AG08396 (cell line): ENCODE measurements around the gene KCNMB2.
"Not testable (repeated sequence)": the region's sequence is repeated elsewhere in the genome, so short reads cannot be mapped to it uniquely, and the experiment has no call there.

ENCODE experiments used
- DNase-seq: peaks from one replicate; pipeline ENCODE4 v3.0.0; 2012; ENCODE audit warnings: low spot score, mixed read lengths

Gene KCNMB2

DNA sequence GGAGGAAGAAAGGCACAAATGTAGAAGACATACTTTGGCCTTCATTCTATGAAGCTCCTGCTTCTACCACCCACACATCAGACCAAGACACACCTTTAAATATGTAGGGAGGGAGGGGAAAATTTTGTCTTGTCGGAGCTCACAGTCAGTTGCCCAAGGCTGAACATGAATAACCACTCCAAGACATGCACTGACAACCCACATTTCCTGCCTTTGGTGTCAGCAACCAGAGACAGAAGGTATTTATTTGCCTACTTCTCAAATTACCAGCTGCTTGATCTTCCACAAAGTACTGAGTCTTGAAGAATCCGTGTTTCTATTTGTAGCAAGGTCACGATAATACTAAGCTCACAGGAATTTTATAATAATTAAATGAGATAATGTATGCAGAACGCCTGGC lies 169.7 kb downstream of the KCNMB2 start:
- no peak for DNase-seq

DNA sequence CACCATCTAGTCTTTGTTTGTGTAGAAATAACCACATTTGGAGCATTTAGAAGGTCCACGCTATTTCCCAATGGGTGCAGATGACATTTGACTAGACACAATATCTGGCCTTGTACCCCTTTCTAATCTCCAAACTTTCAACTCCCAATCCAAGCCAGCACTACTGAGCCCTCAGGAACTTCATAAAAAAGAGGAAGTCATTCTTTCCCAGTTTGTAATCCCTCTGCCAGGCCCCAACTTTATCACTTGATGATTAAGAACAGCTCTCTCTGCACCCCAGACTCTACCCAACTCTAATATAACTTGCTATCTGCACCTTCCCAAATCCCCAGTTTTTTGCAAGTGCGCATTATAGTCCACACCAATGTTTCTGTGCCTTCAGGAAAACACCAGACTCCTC lies 170.2 kb downstream of the KCNMB2 start:
- DNase-seq: no peak

DNA sequence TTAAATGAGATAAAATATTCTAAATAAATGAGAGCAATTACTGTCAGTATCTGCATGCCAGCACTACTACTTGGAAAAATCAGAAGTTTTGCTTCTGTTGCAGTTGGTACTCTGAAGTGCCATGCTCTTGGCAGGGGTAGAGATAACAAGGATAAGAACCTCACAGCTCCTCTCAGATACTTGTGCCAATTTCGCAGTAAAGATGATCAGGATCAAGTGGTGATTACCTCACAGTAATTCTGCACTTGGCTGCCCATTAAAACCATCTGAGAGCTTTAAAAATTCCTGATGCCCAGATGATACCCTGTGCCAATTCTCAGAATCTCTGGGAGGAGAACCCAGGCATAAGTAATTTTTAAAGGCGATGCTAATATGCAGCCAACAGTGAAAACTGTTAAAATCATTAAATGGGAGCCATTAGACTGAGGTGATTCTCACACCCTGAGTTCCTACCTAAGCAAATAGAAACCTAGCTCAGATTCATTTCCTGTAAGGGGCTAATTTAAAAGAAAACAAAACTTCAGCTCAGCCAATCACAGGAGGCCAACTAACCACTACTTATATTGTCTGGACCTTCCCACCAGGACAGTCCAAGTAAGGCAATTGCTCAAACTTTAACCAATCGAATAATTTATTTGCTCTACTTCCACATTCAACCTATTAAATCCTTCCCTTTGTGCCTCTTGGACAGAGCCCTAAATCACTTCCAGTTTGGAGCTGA lies 171.2 kb downstream of the KCNMB2 start:
- no peak for DNase-seq

DNA sequence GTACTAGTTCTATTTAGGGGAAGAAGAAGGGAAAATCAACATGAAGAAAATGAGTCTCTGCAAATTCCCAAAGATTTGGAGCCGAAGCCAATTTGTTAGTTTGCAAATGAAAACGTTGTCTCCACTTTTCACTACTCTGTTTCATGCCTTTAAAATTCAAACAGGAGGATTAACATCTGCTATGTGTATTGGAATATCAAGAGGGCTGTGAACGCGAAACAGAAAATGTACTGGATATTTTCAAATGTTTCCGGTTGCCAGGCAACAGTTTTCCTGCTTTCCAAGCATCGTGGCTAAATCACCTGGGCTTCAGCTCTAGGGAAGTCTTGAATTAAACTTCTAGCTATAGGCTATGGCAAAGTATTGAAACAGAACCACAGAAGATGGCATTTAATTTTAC lies 172.8 kb downstream of the KCNMB2 start:
- no peak for DNase-seq

DNA sequence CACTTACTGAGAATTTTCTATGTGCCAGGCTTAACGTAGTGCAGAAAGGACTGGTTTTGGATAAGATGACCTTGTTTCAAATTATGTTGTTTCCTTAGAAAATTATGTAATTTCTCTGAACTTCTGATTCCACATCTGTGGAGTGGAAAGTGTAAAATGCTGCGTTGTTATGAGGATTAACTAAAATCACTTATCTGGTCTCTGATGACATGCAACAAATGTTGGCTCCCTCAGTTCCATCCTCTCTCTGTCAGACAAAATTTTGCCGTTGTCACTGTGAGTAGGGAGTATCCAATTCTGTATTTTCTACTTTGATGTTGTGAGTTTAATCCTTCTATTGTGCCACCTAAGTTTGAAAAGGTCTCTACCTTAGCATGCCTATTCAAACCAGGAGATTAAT lies 175.5 kb downstream of the KCNMB2 start:
- no peak for DNase-seq

DNA sequence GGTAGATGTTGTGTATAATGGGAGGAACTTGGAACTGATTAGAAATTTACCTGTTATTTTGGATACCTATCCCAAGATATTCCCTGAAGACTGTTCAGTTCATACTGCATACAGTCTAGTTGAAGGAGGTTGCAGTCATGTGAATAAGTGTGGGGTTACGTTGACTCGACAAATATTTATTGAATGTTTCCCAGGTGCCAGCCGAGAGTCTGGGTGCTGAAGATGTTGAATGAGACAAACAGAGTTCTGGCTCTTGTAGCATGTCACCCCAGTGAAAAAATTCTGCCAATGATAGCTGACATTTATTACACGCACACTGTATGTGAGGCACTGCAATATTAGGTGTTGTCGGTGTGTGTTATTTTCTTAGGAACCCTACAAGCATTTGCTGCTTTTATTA lies 176.0 kb downstream of the KCNMB2 start:
- no peak for DNase-seq

DNA sequence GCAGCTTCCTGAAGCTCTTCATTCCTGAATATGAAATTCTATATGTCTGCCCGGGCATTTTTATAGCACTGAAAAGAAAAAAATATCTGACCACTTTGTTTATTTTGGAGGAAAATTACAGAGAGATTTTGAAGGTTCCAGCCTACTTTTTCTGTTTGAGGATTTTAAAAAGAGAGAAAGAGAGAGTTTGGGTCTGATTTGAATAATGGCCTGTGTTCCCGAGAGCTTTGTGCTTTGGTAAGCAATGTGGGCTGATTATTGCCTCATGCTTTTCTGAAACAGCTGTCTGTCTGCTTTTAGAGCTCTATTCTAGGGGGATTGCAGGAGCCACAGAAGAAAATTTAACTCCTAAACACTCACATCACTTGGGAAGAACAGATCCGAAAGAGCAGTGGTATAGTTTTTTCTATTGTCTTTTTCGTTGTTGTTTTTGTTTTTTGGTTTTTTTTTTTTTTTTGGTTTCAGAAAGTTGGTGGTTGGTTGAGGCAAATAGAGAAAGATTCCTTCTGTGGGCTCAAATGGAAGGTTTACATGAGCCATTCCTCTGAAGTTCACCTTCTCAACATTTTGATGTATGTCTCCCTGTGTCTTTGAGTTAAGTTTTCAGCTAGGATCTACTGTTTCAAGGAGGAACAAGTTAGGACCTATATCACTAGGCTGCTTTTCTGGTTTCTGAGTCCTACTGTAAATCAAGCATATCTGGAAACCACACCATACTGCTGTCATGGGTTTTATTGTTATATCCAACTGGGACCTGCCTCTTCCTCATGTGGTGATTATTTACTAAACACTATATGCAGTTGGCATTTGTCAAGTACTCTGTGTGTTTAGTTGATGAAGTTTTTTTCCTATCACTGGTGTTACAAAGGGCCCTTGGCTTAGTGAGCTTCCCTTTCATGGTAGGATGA lies 178.9 kb downstream of the KCNMB2 start:
- DNase-seq: no peak

DNA sequence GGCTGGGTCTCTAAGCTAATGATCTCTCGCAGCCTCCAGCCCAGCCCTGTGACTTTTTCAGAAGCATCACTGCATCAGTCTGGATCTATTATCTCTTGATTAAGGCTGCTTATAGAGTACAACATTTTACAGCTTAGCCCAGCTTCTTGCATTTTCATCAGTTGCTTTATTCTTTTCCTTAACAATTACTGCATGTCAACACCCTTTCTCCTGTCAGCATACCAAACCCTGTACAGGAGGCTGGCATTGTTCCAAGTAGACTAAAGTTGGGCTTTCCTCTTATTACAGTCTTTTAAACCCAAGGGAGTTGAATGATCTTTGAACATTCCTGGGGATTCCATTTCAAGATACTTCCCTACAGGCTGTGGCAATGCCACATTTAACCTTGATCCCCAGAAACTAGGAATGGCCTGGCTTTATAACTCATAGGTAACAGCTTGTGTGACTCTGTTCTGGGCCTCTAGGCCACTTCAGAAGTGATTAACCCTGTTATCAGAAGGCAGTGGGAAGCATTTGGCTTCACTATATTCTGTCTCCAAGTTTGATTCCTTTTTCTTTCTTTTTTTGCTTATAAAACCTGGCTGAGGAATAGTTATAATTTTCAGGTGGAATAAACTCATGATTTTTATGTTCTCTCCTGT lies 182.9 kb downstream of the KCNMB2 start:
- DNase-seq: no peak

DNA sequence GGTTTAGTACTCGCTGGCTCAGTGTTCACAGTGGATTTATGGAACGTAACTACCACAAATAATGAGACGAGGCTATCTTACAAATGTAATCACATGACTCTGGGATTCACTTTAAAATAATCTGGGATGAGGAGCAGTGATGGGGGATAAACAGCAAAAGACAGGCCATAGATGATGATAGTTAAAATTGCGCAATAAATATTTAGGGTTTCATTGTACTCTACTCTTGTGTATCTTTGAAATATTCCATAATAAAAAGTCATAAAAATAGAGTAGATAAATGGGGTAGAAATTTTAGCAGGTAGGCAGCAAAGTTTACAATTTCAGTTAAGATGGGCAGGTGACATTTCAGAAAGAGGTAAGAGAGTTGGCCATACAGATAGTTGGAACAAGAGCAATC lies 196.6 kb downstream of the KCNMB2 start:
- DNase-seq: no peak

DNA sequence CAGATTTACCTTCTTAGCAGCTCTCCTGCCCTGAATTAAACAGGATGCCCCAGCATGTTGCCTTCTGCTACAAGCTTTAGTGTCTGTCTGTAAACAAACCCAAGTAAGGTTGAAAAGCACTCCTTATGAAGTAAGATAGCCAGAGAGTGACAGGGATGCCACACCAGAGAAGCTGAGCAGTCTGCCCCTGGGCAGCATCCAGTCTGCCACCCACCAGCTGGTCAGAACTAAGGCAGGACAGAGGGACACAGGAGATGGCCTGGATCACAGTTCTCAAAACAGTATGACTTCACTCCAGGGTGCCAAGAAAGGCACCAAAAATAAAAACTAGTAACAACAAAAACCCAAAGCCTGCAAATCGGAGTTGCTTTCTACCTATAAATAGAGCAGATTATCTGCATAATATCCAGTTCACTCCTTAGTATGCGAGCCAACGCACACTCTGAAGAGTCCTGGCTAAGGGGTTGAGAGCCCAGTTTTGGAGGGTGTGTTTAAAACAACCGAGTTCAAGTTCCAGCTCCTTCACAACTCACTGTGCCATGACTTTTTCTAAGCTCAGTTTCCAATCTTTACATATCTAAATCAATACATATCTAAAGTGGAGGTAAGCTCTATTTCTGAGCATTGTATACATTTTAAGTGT lies 198.9 kb downstream of the KCNMB2 start:
- DNase-seq: no peak

DNA sequence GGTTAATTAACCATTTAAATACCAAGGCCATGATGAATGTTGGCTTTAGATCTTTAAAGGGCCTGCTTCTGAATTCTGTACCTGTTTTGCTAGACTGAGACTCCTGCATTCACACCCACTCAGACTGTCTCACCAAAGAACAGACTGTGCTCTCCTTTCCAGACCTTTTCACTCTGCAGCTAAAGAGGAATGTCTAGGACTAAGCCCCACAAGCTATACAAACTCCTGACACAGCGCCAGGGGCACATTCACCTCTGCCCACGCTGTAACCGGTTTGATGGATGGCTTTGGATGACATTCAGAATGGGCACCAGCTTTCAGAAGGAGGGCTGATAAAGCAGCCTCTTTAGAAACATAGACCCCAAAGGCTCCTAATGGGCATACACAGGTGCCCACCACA lies 200.1 kb downstream of the KCNMB2 start:
- DNase-seq: no peak

DNA sequence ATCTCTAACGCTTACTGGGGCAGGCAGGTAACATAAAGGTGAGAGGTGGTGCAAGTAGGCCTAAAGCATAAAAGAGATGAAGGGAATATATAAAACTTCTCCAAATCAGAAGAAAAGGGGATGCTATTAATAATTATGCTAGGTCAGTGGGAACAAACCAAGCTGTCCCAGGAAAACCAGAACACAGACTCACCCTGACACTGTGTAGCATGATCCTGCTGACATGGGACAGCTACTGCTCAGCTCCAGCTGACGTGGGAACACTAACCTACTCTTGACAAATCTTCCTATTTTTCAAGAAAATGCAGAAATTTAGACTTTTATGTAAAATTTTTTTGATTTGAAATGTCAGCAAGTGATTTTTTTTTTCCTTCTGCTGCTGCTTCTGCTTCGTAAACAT lies 203.5 kb downstream of the KCNMB2 start:
- DNase-seq: no peak

DNA sequence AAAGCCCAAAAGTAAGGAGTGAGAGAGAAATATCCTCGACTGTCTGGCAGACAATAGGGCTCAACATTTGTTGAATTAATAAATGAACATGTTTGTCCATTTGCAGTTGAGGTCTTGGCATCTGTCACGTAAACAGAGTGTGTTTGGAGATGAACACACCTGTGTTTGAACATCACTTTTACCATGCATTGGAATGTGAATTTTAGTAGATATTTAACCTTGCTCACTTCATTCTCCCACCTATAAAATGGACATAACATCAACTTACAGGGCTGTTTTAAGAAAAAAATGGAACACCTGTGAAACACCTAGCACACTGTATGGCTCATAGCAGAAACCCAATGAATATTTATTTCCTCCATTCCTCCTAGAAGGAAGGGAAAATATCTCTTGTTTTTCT lies 204.8 kb downstream of the KCNMB2 start:
- DNase-seq: no peak

DNA sequence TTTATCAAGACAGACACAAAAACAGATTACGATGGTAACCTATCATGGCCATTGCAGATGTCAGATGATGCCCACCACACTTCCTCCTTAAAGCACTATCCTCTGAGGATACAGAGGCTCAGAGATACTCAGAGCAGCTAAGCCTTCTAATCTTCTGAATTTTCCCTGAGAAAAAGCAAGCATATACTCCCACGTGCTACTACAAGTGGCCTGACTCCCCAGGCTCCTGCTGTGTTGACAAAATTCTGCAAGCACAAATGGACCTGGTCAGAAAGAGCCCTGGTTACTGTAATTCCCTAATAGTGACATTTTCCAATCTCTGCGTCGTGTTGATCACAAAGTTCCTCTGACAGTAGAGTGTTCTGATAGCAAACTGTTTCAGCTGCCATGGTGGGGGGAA lies 207.1 kb downstream of the KCNMB2 start:
- no peak for DNase-seq

DNA sequence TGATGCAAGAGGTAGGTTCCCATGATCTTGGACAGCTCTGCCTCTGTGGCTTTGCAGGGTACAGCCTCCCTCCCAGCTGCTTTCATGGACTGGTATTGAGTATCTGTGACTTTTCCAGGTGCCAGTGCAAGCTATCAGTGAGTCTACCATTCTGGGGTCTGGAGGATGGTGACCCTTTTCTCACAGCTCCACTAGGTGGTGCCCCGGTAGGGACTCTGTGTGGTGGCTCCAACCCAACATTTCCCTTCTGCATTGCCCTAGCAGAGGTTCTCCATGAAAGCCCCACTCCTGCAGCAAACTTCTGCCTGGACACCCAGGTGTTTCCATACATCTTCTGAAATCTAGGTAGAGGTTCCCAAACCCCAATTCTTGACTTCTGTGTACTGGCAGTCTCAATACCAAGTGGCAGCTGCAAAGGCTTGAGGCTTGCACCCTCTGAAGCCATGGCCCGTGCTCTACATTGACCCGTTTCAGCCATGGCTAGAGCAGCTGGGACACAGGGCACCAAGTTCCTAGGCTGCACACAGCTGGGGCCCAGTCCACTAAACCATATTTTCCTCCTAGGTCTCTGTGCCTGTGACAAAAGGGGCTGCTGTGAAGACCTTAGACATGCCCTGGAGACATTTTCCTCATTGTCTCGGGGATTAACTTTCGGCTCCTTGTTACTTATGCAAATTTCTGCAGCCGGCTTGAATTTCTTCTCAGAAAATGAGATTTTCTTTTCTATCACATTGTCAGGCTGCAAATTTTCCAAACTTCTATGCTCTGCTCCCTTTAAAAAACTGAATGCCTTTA lies 209.8 kb downstream of the KCNMB2 start:
- not testable (repeated sequence) for DNase-seq

DNA sequence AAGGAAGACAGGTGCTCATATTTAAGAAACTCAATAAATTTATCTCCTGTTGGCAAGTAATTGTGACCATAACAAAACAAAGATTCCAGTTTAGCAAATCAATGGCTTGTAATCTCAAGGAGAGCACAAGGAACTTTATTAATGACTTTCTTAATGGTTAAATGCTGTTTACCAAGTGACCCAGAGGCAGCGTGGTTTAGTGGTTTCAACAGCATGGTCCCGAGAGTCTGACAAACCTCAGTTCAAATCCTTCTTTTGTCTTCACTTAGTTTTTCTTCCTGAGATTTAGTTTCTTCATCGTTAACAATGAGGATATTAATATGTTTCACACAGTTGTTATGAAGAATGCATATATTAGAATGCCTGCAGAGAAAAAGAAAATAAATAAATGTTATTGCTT lies 212.6 kb downstream of the KCNMB2 start:
- DNase-seq: no peak

DNA sequence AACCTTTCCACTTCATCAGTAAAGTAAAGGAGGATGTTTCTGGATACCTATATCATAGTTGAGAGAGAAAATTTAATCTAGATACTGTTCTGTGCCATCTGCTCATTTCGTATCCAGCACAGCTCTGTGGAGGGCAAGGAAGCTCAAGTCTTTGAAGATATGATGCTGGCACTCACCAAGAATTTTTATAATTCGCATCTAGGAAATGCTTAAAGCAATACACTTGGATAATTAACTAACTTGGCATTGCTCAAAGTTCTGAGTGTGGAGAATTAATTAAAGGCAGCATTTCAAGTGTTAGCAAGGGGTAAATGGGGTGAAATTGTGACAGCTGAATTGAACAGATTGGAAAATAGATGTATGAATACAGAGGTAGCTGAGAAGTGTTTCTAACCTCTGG lies 213.2 kb downstream of the KCNMB2 start:
- no peak for DNase-seq

DNA sequence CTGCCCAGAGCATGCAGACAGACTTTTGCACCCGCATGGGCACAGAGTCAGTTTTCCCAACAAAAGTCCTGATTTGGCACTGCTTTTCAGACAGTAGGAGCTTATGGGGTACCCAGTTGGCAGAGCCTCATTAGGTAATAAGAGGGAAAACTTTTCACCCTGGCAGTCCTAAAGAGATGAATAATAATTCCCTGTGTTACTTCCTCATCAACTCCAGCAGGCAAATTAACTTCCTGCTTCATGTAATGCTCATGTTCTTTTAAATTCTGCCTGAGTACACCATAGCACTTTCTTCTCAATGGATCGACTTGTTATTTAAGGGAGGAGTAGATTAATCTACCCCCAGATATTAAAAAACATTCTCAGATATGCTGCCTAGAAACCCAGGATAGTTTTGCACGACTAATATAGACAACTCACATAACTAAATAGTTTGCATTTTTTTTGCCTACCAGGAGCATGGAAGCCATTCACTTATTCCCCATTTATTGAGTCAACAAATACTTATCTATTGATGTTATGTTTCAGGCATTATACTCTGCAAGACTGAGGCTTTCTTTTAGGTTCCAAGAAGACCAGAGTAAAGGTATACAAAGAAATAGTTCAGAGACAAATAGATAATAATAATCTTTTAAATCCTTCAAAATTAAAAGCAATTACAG lies 214.5 kb downstream of the KCNMB2 start:
- no peak for DNase-seq

DNA sequence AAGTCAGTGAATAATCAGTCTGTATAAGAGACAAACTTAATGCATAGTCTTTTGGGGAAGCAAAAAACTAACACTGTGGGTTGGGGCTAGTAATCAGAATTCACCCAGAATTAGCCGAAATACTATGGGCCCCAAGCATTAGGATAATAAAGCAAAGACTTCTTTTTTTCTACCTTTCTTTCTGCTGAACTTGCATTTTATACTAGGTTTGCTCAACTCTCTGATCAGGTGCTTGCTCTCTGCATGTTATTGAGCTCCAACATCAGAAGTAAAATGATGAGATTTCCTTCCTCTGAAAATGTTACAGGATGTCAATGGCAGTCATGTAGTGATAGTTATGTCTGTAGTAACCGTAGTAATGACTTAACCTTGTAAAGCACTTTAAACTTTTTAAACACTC lies 216.6 kb downstream of the KCNMB2 start:
- no peak for DNase-seq

DNA sequence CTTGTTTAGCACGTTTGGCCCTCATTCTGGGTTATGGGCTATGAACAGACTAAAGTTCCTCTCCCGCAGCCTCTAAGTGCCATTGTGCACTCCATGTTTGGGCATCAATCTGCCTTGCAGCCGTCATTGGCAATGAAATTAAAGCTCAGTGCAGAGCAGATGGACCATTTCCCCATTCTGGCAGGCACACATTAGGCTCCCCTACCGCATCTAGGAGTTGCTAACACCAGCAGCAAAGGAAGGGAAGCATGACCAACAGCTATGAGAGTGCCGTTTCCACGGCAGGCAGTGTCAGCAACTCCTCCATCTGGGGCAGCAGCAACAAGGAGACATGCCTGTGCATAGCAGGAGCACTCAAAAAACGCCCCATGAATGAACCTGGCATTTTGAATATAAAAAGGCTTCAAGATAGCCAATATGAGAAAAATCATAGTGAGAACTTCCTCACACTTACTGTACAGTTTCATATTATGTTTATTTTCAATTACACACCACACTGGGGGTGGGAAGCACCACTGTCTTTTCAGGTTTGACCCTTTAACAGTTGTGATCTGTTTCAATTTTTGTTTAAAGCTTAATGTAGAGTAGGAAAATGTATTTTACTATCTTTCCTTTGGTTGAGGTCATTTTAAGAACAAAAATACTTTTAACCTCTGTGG lies 218.7 kb downstream of the KCNMB2 start:
- no peak for DNase-seq

DNA sequence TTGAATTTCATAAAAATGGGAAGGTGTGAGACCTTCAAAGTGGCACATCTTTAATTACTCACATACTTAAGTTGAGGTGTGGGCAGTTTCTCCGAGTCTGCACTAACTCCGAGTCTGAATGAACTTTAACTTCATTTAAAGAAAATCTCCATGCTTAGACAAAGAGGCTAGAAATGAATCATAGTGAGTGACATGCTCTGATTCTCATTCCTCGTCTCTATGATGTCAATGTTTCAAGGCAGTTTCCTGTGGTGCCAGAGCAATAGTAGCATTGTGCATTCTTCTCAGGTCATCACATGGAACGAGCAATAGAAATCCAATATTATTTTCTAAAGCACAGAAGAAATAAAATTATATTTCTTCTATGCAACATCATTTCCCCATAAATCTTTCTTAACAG lies 224.8 kb downstream of the KCNMB2 start:
- DNase-seq: no peak
